SK-N-SH (cell line): ENCODE measurements around the gene PEX10. TPM values are rescaled to one million over a fixed set of nuclear protein-coding genes. Genes with fewer than 3 reads are reported as not detected.

Experiments
- CTCF ChIA-PET: fragments of 300-600, 350-600 bp; formaldehyde crosslinking; extraction: SDS; loops from one replicate; lab custom pipeline; 2021; lab: Yijun Ruan, JAX
- POLR2A ChIA-PET: fragments of 350-600 bp; sonication (Branson Sonifier 250); formaldehyde crosslinking; extraction: SDS; loops from one replicate; lab custom pipeline; 2020; ENCODE audit warnings: antibody characterized with exemption, inconsistent platforms; lab: Yijun Ruan, JAX
- DNase-seq: peaks from one replicate; pipeline ENCODE4 v3.0.0; 2012
- H2AFZ ChIP-seq: fragments of 200-600 bp; sonication (generic); 2 replicates; pipeline ENCODE4 v1.8.1; 2016; ENCODE audit warnings: antibody characterized with exemption, mild to moderate bottlenecking, low read depth
- H3F3A ChIP-seq: fragments of 200-600 bp; sonication (generic); replicated peaks from 2 replicates; pipeline ENCODE3; 2016; ENCODE audit warnings: antibody characterized with exemption, mild to moderate bottlenecking; ENCODE audit not compliant: insufficient read depth
- H3K27ac ChIP-seq, 2 experiments: fragments of 200-500 bp in 1 of 2; fragments of 200-600 bp in 1 of 2; sonication (Bioruptor generic) in 1 of 2; sonication (generic), shearing (Covaris generic) in 1 of 2; 2 replicates each; pipeline versions ENCODE4 v1.5.1 to v1.6.1; 2014 to 2016; ENCODE audit warnings: low read depth in 2 of 2, inconsistent platforms in 1 of 2, low read length in 1 of 2, mild to moderate bottlenecking in 1 of 2, mixed read lengths in 1 of 2
- H3K27me3 ChIP-seq: fragments of 200-600 bp; sonication (generic), shearing (Covaris generic); 2 replicates; pipeline ENCODE4 v1.6.1; 2016; ENCODE audit warnings: mixed run types; ENCODE audit not compliant: insufficient read depth
- H3K36me3 ChIP-seq, 2 experiments: fragments of 200-500 bp in 1 of 2; fragments of 200-600 bp in 1 of 2; sonication (Bioruptor generic) in 1 of 2; sonication (generic) in 1 of 2; replicated peaks in 1 of 2; 2 replicates each; pipeline versions ENCODE3 to v1.5.1; 2014 to 2016; ENCODE audit warnings: low read length in 1 of 2, mild to moderate bottlenecking in 1 of 2; ENCODE audit not compliant: insufficient read depth in 2 of 2, control insufficient read depth in 1 of 2
- H3K4me1 ChIP-seq, 2 experiments: fragments of 200-500 bp in 1 of 2; fragments of 200-600 bp in 1 of 2; sonication (Bioruptor generic) in 1 of 2; sonication (generic), shearing (Covaris generic) in 1 of 2; 2 replicates each; pipeline versions ENCODE4 v1.5.1 to v1.6.1; 2014 to 2016; ENCODE audit warnings: low read depth in 1 of 2, low read length in 1 of 2, mixed run types in 1 of 2; ENCODE audit not compliant: insufficient read depth in 2 of 2, control insufficient read depth in 1 of 2
- H3K4me2 ChIP-seq: fragments of 200-600 bp; sonication (generic), shearing (Covaris generic); 2 replicates; pipeline ENCODE4 v1.6.1; 2017; ENCODE audit warnings: mixed run types
- H3K4me3 ChIP-seq, 2 experiments: fragments of 200-500 bp in 1 of 2; fragments of 200-600 bp in 1 of 2; sonication (Bioruptor generic) in 1 of 2; sonication (generic), shearing (Covaris generic) in 1 of 2; 2 replicates each; pipeline versions ENCODE4 v1.5.1 to v1.8.1; 2014 to 2016; ENCODE audit warnings: low read depth in 2 of 2, inconsistent platforms in 1 of 2, low read length in 1 of 2, mild to moderate bottlenecking in 1 of 2, mixed read lengths in 1 of 2, moderate library complexity in 1 of 2
- H3K79me2 ChIP-seq: fragments of 200-600 bp; sonication (generic); 2 replicates; pipeline ENCODE4 v1.8.1; 2017; ENCODE audit warnings: mild to moderate bottlenecking; ENCODE audit not compliant: insufficient read depth
- H3K9ac ChIP-seq: fragments of 200-600 bp; sonication (generic); 2 replicates; pipeline ENCODE4 v1.6.1; 2017; ENCODE audit warnings: mixed run types
- H3K9me2 ChIP-seq: fragments of 200-600 bp; sonication (generic); 2 replicates; pipeline ENCODE4 v1.6.1; 2017; ENCODE audit warnings: mixed run types
- H3K9me3 ChIP-seq: fragments of 200-600 bp; sonication (generic); 2 replicates; pipeline ENCODE4 v1.6.1; 2017; ENCODE audit warnings: mixed run types, mild to moderate bottlenecking, moderate library complexity
- H4K20me1 ChIP-seq: fragments of 200-600 bp; sonication (generic); 2 replicates; pipeline ENCODE4 v1.6.1; 2017; ENCODE audit warnings: mild to moderate bottlenecking, mixed run types; ENCODE audit not compliant: insufficient read depth
- CHD2 ChIP-seq: fragments of 150-350 bp; IDR thresholded peaks from 2 replicates; pipeline ENCODE4 v1.6.1; 2018; ENCODE audit warnings: low read length; ENCODE audit not compliant: partially characterized antibody
- ELF1 ChIP-seq: IDR thresholded peaks from 2 replicates; pipeline ENCODE4 v1.4.0; 2012
- EP300 ChIP-seq, 2 experiments: IDR thresholded peaks; 2 replicates each; pipeline versions ENCODE4 v1.4.0 to v1.6.1; 2012; ENCODE audit warnings: borderline replicate concordance in 1 of 2, low read depth in 1 of 2, low read length in 1 of 2
- EZH2phosphoT487 ChIP-seq: fragments of 200-600 bp; sonication (generic); IDR thresholded peaks from 2 replicates; pipeline ENCODE4 v1.6.1; 2017; ENCODE audit warnings: low read depth, mixed run types, mild to moderate bottlenecking, antibody characterized with exemption, moderate library complexity, borderline replicate concordance
- FOSL2 ChIP-seq: IDR thresholded peaks from 2 replicates; pipeline ENCODE4 v1.4.0; 2012; ENCODE audit warnings: low read depth, mild to moderate bottlenecking, moderate library complexity, borderline replicate concordance
- FOXJ3 ChIP-seq: sonication (generic); formaldehyde crosslinking; IDR thresholded peaks from 2 replicates; pipeline ENCODE4 v1.5.1; 2020; ENCODE audit warnings: mild to moderate bottlenecking, missing genetic modification reagents
- FOXM1 ChIP-seq: IDR thresholded peaks from 2 replicates; pipeline ENCODE4 v1.4.0; 2012; ENCODE audit warnings: low read depth, mild to moderate bottlenecking
- GATA2 ChIP-seq: sonication (generic); formaldehyde crosslinking; IDR thresholded peaks from 2 replicates; pipeline ENCODE4 v1.5.0; 2020; ENCODE audit warnings: mild to moderate bottlenecking, missing genetic modification reagents
- MEF2A ChIP-seq: IDR thresholded peaks from 2 replicates; pipeline ENCODE4 v1.4.0; 2012; ENCODE audit warnings: low read depth, borderline replicate concordance
- NRF1 ChIP-seq: IDR thresholded peaks from 2 replicates; pipeline ENCODE4 v1.6.1; 2012; ENCODE audit warnings: low read depth, mild to moderate bottlenecking, low read length
- POLR2AphosphoS5 ChIP-seq: IDR thresholded peaks from 2 replicates; pipeline ENCODE4 v1.6.1; 2012; ENCODE audit warnings: low read depth, low read length
- RAD21 ChIP-seq: IDR thresholded peaks from 2 replicates; pipeline ENCODE4 v1.6.1; 2012; ENCODE audit warnings: mild to moderate bottlenecking, low read length
- RCOR1 ChIP-seq: fragments of 150-350 bp; IDR thresholded peaks from 2 replicates; pipeline ENCODE4 v1.6.1; 2017; ENCODE audit warnings: antibody characterized with exemption, low read length
- SIN3A ChIP-seq: IDR thresholded peaks from 2 replicates; pipeline ENCODE4 v1.6.1; 2012; ENCODE audit warnings: low read depth, mild to moderate bottlenecking, low read length, moderate library complexity, borderline replicate concordance
- SMC3 ChIP-seq: IDR thresholded peaks from 2 replicates; pipeline ENCODE4 v1.6.1; 2012; ENCODE audit warnings: low read depth, low read length, improper control_type of control experiment
- TCF12 ChIP-seq: IDR thresholded peaks from 2 replicates; pipeline ENCODE4 v1.4.0; 2012
- TEAD4 ChIP-seq: IDR thresholded peaks from 2 replicates; pipeline ENCODE4 v1.4.0; 2012; ENCODE audit warnings: mild to moderate bottlenecking, borderline replicate concordance; ENCODE audit not compliant: insufficient read depth
- YY1 ChIP-seq: IDR thresholded peaks from 2 replicates; pipeline ENCODE4 v1.4.0; 2012; ENCODE audit warnings: low read depth, mild to moderate bottlenecking
- ZBTB33 ChIP-seq: IDR thresholded peaks from 2 replicates; pipeline ENCODE4 v1.4.0; 2012; ENCODE audit warnings: low read depth, borderline replicate concordance
- WGBS: methylation state at CpG from one replicate; pipeline ENCODE4 v1.1.6; 2017; ENCODE audit warnings: low lambda C conversion rate; 5-methylcytosine and 5-hydroxymethylcytosine counted together
- polyA plus RNA-seq, 3 experiments: library from polyadenylated mRNA; depleted of rRNA; stranded (reverse); fragments of >200 nt; gene quantifications; 2 replicates each; pipeline ENCODE4 v1.2.3, GENCODE V29; 2012

The PEX10 gene
- polyA plus RNA-seq, 1 of the 3 experiments (the other 2 are of a cell fraction): 28.6 TPM

GRCh38 chr1:2430592-2430973, 18.2 kb upstream of the PEX10 start:
- no peaks in the 10 kb centered on the region for H3F3A ChIP-seq
- WGBS: 67% methylated on average over 7 of the region's 10 CpGs
- H3K4me1 ChIP-seq: peaks cover 0 to 3% of the 10 kb centered on the region in 2 experiments; a peak in 1 of 4 replicates
- no peaks in the 10 kb centered on the region for H3K79me2 ChIP-seq
- no peak for DNase-seq
- POLR2A ChIA-PET: no interaction called here
- H4K20me1 ChIP-seq: no peaks in the 10 kb centered on the region
- no peak overlapping the region for H3K9ac ChIP-seq
- no peak overlapping the region for H3K4me2 ChIP-seq
- CTCF ChIA-PET: interaction anchor here (1.2 to 3.5 kb wide), 7 partner anchors 10 to 117 kb away, joined by 3 to 13 read pairs (median 7); no protein-coding TSS in a partner anchor
- no peak overlapping the region for H2AFZ ChIP-seq
- TF ChIP-seq FOSL2 (no peak), MEF2A (no peak), GATA2 (no peak), YY1 (no peak), FOXJ3 (CRISPR knock-in tag) (no peak), SIN3A (no peak), POLR2AphosphoS5 (no peak), EZH2phosphoT487 (no peak), TCF12 (no peak), RAD21 (no peak), TEAD4 (no peak), ZBTB33 (no peak), ELF1 (no peak), FOXM1 (no peak), EP300 (IDR thresholded peaks at IDR 0.05; ENCODE audit: borderline replicate concordance in 1 of 2, low read depth in 1 of 2, low read length in 1 of 2) (no peak), RCOR1 (no peak), SMC3 (no peak), NRF1 (no peak), CHD2 (no peak)
- no peak overlapping the region for H3K4me3 ChIP-seq
- no peaks in the 10 kb centered on the region for H3K9me2 ChIP-seq
- no peaks in the 10 kb centered on the region for H3K9me3 ChIP-seq
- no peaks in the 10 kb centered on the region for H3K36me3 ChIP-seq
- H3K27me3 ChIP-seq: peaks cover 11% of the 10 kb centered on the region
- no peak overlapping the region for H3K27ac ChIP-seq
